Skeletal muscle cell (primary cell): ENCODE measurements around the gene ZSWIM6.

Source experiments
- DNase-seq: peaks from one replicate; pipeline ENCODE4 v3.0.0-alpha.2; 2010; ENCODE audit warnings: low read depth
- H3K4me3 ChIP-seq: 2 replicates; pipeline ENCODE4 v1.5.1; 2011; ENCODE audit warnings: low read depth, mild to moderate bottlenecking, control low read depth, low read length, moderate library complexity

Gene ZSWIM6

DNA sequence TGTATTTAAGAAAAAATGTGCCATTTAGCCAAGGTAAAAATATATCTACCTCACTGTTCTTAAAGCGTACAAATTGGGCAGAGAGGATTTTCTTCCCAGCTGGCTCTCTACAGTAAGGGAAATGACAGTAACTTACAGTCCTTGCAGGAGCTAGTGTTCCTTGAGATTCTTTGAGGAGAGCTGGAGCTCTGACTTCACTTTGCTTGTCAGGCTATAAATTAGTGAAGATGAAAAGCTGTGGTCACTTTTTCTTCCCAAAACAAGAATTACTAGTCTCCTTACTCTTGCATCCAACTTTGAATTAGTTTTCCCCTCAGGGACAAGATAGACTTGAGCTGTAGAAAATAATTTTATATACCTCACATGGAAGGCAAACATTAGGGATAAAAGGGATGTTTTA, 129.9 kb downstream of the ZSWIM6 start:
- no peak for DNase-seq
- no peak overlapping the region for H3K4me3 ChIP-seq

DNA sequence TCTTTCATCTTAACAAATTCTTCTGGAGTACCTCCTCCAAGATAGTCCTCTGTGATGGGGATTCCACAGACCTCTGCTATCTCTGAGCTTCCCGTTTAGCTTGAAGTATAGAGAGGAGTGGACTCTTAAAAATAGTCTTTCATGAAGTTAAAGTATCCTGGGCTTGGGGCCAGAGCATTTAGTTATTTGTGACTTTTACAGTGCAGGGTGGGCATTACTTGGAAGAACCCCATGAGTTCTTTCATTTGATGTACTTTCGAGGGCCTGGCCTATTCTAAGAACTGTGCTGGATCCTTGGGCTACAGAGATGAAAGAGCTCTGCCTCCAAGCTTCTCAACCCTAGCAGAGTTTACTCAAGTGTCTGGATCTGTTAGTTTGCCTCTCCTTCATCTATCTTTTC, 131.5 kb downstream of the ZSWIM6 start:
- no peak overlapping the region for H3K4me3 ChIP-seq
- no peak for DNase-seq

- DNase-seq, result no peak
- H3K4me3 ChIP-seq, result no peak overlapping the region
These were observed 132.5 kb downstream of the ZSWIM6 start for GRCh38 chr5:61464512-61464911.

DNA sequence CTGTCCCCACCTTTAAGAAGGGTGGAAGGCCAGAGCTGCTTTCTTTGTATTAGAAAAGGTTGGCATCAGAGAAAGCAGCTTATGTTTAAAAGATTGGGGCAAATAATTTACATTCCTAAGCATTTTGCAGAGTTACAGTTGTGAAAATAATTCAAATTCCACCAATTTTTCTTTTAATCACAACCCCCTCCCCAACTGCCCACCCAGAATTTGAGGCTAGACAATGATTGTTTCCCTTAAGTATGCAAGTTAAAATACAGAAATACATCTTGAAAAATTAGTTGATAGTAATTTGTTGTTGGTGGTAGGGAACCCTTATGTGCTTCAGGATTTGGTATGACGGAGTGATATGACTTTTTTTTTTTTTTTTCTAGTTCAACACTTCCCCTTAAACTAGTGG, 133.0 kb downstream of the ZSWIM6 start:
- H3K4me3 ChIP-seq, result no peak overlapping the region
- DNase-seq, result no peak

DNA sequence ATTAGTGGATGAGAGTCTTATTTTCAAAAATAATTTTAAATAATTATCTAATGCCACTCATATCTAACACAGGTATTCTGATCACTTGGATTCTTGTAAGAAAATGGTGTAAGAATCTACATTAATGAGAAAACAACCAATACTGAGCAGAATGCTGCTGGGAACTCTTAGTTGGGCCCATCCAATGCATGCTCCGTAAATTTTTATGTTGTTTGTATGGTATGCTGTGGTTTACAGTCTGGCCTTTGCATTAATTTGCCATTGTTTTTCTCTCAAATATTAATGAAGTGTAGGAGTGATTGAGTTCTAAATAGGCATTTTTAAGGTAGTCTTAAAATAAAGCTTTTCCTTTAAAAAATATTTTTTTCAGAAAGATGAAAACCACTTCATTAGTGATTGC, 133.4 kb downstream of the ZSWIM6 start:
- H3K4me3 ChIP-seq, result no peak overlapping the region
- DNase-seq, result no peak

DNA sequence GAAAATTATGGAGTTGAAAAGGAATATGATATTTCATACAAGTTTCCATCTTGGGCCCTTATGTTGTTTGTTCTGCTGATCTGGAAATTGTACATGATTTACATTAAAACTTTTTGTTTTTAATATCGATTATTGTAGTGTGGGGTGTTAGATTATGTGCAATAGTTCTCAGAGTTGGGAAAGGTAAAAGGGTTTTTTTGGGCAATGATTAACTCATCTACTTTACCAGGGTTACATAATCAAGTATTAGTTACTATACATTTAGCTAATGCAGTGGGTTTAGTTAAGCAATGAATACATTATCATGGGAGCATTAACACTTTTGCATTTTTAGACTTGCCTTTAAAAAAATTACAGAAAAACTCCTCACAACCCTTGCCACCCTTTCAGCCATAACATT, 134.0 kb downstream of the ZSWIM6 start:
- DNase-seq, result no peak
- H3K4me3 ChIP-seq, result no peak overlapping the region

- H3K4me3 ChIP-seq, result no peak overlapping the region
- DNase-seq, result peak; percentile 32
These were observed 135.9 kb downstream of the ZSWIM6 start for GRCh38 chr5:61467766-61468482.

- no peak for DNase-seq
- H3K4me3 ChIP-seq, result no peak overlapping the region
These were observed 136.4 kb downstream of the ZSWIM6 start for GRCh38 chr5:61468483-61468865.

- no peak overlapping the region for H3K4me3 ChIP-seq
- DNase-seq, result no peak
These were observed 139.3 kb downstream of the ZSWIM6 start for GRCh38 chr5:61471352-61471751.

DNA sequence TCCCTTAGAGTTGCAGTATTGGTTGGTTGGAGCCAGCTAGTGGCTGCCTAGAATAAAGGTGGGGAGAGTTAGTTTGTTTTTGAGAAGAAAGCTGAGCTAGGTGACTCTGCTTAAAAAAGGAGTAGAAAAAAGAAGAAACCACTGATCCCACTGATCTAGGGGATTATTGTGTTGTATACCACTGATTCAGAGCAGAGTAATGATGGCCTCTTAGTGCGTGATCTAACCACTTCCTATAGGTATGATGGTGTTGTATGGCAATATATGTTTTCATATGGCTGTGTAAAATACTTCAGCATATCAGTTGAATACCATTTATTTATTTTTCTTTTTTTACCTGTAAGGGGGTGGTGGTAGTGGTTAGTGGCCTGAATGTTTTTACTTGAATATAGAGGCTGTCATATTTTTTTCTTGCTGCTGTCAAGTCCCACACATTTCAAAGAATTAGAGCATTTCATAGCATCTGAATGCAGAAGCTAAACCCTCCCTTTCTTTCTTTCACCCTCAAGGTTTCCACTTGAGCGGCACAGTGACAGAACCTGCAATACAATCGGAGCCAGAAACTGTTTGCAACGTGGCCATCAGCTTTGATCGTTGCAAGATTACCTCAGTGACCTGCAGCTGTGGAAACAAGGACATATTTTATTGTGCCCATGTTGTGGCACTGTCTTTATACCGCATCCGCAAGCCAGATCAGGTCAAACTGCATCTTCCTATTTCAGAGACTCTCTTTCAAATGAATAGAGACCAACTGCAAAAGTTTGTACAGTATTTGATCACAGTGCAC, 140.3 kb downstream of the ZSWIM6 start:
- no peak overlapping the region for H3K4me3 ChIP-seq
- DNase-seq, result no peak

GRCh38 chr5:61474746-61475145, 142.7 kb downstream of the ZSWIM6 start:
- DNase-seq, result no peak
- no peak overlapping the region for H3K4me3 ChIP-seq

DNA sequence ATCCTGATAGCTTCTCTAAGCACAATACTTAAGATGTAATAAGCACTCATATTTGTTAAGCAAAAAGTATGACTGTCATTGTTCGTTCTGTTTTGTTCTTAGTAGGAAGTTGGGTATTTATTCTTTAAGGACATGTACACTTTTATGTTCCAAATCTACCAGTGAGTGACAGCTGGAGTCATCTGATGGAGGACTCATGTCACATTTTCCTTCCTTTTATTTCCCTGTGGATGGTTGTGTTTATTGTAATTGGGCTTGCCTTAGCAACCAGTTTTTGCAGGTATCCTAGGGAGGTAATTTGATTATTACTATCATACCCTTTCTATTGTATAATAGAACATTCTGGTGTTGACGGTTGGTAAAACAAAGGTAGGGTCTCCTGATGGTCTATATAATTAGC, 145.7 kb downstream of the ZSWIM6 start:
- no peak overlapping the region for H3K4me3 ChIP-seq

DNA sequence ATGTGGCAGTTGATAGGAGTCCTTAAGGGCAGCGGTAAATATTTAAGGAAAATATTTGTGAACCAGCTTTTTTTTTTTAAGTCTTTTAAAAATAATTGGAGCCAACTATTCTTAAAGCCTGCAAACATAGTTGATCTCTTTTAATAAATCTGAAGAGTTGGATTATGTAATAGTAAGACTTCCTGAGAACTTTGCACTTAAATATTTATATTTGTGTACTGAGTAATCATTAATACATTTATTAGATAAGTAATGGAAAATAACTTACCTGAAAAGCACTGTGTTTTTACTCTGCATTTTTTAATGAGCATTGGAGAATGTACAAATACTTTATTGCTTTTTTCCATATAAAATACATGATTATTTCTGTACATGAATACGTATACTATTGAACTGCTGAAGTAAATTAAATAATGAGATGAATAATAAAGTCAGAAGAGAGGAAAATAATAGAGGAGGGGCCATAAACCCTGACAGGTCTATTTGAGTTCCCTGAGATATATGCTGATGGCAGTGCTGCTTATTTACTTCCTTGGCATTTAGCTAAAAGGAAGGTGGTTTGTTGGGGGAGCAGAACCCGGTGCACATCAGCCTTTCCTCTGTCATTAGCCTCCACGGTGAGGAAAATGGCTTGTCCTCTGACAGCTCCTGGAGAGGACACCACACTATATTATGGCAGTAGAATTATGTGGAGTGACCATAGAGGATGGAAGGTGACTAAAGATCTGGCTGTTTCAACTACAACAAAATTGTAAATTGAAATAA, 148.0 kb downstream of the ZSWIM6 start:
- no peak for DNase-seq
- no peak overlapping the region for H3K4me3 ChIP-seq

More for the DNA sequence above, 145.7 kb downstream of the ZSWIM6 start:
- DNase-seq, result no peak

GRCh38 chr5:61482980-61483379, 150.9 kb downstream of the ZSWIM6 start:
- DNase-seq, result no peak
- H3K4me3 ChIP-seq, result no peak overlapping the region

DNA sequence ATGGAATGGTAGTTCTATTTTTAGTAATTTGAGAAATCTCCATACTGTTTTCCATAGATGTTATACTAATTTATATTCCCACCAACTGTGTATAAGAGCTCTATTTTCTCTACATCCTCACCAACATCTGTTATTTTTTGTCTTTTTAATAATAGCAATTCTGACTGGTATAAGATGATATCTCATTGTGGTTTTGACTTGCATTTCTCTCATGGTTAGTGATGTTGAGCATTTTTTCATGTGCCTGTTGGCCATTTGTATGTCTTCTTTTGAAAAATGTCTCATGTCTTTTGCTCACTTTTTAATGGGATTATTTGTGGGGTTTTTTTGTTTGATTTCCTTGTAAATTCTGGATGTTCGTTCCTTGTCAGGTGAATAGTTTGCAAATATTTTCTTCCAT, 154.4 kb downstream of the ZSWIM6 start:
- no peak for DNase-seq
- no peak overlapping the region for H3K4me3 ChIP-seq

GRCh38 chr5:61489574-61489973, 157.5 kb downstream of the ZSWIM6 start:
- DNase-seq, result no peak

GRCh38 chr5:61491861-61492260, 159.8 kb downstream of the ZSWIM6 start:
- H3K4me3 ChIP-seq, result no peak overlapping the region
- DNase-seq, result no peak

More at GRCh38 chr5:61489574-61489973, 157.5 kb downstream of the ZSWIM6 start:
- no peak overlapping the region for H3K4me3 ChIP-seq

GRCh38 chr5:61493973-61494372, 161.9 kb downstream of the ZSWIM6 start:
- H3K4me3 ChIP-seq, result no peak overlapping the region
- DNase-seq, result no peak

GRCh38 chr5:61496446-61496845, 164.4 kb downstream of the ZSWIM6 start:
- H3K4me3 ChIP-seq, result no peak overlapping the region

GRCh38 chr5:61496860-61497259, 164.8 kb downstream of the ZSWIM6 start:
- DNase-seq, result no peak
- no peak overlapping the region for H3K4me3 ChIP-seq

More at GRCh38 chr5:61496446-61496845, 164.4 kb downstream of the ZSWIM6 start:
- no peak for DNase-seq
